HG02588 (cell line): ENCODE data around the gene ZNF83.
A peak's percentile ranks its signal among the peaks of the same experiment; 100 is the strongest.
"Not testable (repeated sequence)": the region's sequence is repeated elsewhere in the genome, so short reads cannot be mapped to it uniquely, and the experiment has no call there.

ENCODE experiments used
- ATAC-seq: cut with Tn5 transposase; IDR thresholded peaks from one replicate; pipeline ENCODE4 v1.9.1; 2021; ENCODE audit warnings: mild to moderate bottlenecking, moderate library complexity; ENCODE audit not compliant: unreplicated experiment

Gene ZNF83

DNA sequence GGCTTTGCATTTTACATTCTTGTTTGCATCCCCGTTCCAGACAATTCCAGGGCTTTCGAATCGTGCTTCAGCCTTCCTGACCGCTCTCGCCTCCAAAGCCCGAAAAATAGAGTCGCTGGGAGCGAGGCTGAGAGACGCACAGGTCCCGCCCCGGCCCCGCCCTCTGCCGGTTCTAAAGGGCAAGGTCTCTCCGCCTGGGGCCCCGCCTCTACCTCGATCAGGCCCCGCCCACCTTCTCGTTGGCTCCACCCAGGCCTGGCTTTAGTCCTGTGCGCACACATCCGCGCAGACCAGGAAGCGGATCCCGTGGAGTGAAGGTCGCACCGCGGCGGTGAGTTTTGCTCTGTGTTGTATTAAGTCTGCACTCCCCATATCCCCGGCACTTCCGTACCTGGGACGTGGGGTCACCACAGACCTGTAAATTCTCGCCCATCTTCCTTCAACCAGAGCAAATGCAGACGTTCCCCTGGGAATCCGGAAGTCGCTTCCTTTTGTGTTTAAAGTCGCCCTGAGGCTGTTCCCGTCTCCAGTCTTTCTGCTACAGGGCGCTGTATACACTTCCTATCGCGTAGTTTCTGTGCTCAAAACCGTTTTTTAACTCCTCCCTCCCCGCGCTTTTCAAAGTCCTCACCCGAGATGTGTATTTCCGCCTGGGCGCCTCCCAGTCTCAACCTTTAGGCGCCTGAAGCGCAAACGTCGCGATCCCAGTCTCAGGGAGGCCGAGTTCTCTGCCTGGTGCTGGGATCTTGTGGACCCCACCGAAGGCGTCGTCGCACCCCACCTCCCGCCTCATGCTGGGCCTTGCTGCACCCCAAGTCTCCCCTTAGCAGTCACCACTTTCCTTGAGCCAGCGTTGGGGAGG, 67.9 kb downstream of the ZNF83 start, which contains the start of gene ZNF701:
Gene ZNF701 (plus strand): TSS at position 288 of the 862 bp plus-strand sequence. CDS start 3,861 bp downstream, outside the sequence.
- peak; percentile 93 for ATAC-seq

GRCh38 chr19:52569638-52569999, 68.5 kb downstream of the ZNF83 start:
- ATAC-seq: not testable (repeated sequence)

DNA sequence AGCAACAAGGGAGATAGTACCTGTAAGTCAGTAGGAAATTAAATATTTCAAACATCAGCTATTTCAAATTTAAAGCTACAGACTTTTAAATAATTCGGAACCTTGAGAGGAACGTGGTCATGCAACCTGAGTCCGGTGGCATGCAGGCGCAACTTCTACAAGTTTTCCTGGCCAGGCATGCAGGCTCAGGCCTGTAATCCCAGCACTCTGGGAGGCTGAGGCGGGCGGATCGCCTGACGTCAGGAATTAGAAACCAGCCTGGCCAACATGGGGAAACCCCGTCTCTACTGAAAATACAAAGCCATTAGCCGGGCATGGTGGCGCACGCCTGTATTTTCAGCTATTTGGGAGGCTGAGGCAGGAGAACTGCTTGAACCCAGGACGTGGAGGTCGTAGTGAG, 70.2 kb downstream of the ZNF83 start:
- no peak for ATAC-seq

GRCh38 chr19:52566588-52566987, 71.6 kb downstream of the ZNF83 start:
- no peak for ATAC-seq

GRCh38 chr19:52566121-52566520, 72.0 kb downstream of the ZNF83 start:
- ATAC-seq: no peak
